Ishikawa (cell line): ENCODE results near the gene ACTR6.

Source experiments
- CEBPB ChIP-seq: IDR thresholded peaks from 2 replicates; pipeline ENCODE4 v1.6.1; 2012
- CREB1 ChIP-seq: IDR thresholded peaks from 2 replicates; pipeline ENCODE4 v1.6.1; 2012; ENCODE audit warnings: low read depth
- EGR1 ChIP-seq: IDR thresholded peaks from 2 replicates; pipeline ENCODE4 v1.6.1; 2012
- EP300 ChIP-seq: IDR thresholded peaks from 2 replicates; pipeline ENCODE4 v1.6.1; 2012; ENCODE audit warnings: borderline replicate concordance
- FOXM1 ChIP-seq: IDR thresholded peaks from 2 replicates; pipeline ENCODE4 v1.6.1; 2012; ENCODE audit warnings: low read depth, borderline replicate concordance
- NFIC ChIP-seq: IDR thresholded peaks from 2 replicates; pipeline ENCODE4 v1.6.1; 2012
- RAD21 ChIP-seq: IDR thresholded peaks from 2 replicates; pipeline ENCODE4 v1.6.1; 2012; ENCODE audit warnings: low read depth
- TAF1 ChIP-seq: IDR thresholded peaks from 2 replicates; pipeline ENCODE4 v1.6.1; 2012; ENCODE audit warnings: low read depth, mild to moderate bottlenecking
- TCF12 ChIP-seq: IDR thresholded peaks from 2 replicates; pipeline ENCODE4 v1.6.1; 2012; ENCODE audit warnings: low read depth
- TEAD4 ChIP-seq: IDR thresholded peaks from 2 replicates; pipeline ENCODE4 v1.6.1; 2012
- YY1 ChIP-seq: IDR thresholded peaks from 2 replicates; pipeline ENCODE4 v1.6.1; 2012; ENCODE audit warnings: low read depth
- ZBTB7A ChIP-seq: IDR thresholded peaks from 2 replicates; pipeline ENCODE4 v1.6.1; 2012; ENCODE audit warnings: low read depth
- TF ChIP-seq, protein P1 (sequence below): IDR thresholded peaks from 2 replicates; pipeline ENCODE4 v1.6.1; 2012; ENCODE audit warnings: low read depth, mild to moderate bottlenecking
- TF ChIP-seq, protein P2 (sequence below): IDR thresholded peaks from 2 replicates; pipeline ENCODE4 v1.6.1; 2012
- TF ChIP-seq, protein P3 (sequence below): IDR thresholded peaks from 2 replicates; pipeline ENCODE4 v1.6.1; 2012

The ACTR6 gene

DNA sequence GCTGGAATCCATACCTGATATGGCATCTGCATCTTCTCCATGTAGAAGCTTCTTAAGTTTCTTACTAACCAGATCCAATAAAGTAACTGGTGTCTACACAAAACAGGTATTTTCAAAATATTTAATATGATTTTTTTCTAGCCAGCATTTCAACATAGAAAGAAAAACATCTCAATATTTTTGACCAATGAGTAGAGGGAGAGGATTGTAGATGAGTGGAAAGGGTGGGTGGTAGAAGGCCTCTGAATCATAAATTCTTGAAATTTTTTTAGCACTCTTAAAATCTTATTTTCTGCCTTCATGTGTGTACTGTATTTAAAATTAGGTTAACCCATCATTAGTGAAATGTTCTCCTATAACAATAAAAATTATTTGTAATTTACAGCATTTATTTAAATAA lies 48.3 kb downstream of the ACTR6 start:
- no peak for TF ChIP-seq NFIC

DNA sequence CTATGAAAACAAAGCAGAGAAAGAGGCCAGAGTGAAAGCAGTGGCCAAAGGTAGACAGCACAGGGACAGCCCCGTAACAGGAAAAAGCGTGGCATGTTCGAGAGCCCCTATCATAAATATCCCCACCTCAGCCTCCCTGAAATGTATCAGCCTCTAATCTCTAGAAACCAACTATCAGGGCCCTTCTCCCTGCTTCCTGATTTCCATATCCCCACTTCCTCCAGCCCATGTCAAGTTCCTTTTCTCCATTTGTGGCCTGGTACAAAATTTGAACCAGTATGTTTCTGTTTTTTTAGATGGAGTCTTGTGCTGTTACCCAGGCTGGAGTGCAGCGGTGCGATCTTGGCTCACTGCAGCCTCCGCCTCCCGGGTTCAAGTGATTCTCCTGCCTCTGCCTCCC lies 49.3 kb downstream of the ACTR6 start:
- TF ChIP-seq ZBTB7A (no peak), RAD21 (no peak), EP300 (no peak), FOXM1 (no peak), NFIC (no peak), EGR1 (no peak), TCF12 (no peak), CREB1 (no peak), CEBPB (no peak), YY1 (no peak), TEAD4 (no peak), TAF1 (no peak)
- TF ChIP-seq, protein P1, sequence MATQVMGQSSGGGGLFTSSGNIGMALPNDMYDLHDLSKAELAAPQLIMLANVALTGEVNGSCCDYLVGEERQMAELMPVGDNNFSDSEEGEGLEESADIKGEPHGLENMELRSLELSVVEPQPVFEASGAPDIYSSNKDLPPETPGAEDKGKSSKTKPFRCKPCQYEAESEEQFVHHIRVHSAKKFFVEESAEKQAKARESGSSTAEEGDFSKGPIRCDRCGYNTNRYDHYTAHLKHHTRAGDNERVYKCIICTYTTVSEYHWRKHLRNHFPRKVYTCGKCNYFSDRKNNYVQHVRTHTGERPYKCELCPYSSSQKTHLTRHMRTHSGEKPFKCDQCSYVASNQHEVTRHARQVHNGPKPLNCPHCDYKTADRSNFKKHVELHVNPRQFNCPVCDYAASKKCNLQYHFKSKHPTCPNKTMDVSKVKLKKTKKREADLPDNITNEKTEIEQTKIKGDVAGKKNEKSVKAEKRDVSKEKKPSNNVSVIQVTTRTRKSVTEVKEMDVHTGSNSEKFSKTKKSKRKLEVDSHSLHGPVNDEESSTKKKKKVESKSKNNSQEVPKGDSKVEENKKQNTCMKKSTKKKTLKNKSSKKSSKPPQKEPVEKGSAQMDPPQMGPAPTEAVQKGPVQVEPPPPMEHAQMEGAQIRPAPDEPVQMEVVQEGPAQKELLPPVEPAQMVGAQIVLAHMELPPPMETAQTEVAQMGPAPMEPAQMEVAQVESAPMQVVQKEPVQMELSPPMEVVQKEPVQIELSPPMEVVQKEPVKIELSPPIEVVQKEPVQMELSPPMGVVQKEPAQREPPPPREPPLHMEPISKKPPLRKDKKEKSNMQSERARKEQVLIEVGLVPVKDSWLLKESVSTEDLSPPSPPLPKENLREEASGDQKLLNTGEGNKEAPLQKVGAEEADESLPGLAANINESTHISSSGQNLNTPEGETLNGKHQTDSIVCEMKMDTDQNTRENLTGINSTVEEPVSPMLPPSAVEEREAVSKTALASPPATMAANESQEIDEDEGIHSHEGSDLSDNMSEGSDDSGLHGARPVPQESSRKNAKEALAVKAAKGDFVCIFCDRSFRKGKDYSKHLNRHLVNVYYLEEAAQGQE, result no peak
- TF ChIP-seq, protein P2, sequence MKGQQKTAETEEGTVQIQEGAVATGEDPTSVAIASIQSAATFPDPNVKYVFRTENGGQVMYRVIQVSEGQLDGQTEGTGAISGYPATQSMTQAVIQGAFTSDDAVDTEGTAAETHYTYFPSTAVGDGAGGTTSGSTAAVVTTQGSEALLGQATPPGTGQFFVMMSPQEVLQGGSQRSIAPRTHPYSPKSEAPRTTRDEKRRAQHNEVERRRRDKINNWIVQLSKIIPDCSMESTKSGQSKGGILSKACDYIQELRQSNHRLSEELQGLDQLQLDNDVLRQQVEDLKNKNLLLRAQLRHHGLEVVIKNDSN, result no peak
- TF ChIP-seq, protein P3, sequence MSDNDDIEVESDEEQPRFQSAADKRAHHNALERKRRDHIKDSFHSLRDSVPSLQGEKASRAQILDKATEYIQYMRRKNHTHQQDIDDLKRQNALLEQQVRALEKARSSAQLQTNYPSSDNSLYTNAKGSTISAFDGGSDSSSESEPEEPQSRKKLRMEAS, result no peak

DNA sequence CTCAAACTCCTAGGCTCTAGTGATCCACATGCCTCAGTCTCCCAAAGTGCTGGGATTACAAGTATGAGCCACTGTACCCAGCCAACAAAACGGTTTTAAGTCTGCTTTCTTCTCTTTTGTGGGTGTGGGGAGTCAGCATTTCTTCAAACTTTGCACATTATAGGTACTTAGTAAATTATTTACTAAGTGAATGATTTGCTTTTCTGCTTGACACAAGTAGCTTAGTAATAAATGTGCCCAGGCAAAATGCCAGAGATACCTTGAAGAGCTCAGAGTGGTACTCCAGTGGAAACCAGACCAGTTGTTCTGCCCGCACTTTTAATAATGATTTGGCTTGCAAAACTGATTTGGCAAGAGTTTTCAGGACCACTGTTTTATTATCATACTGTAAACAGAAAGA lies 51.3 kb downstream of the ACTR6 start:
- TF ChIP-seq TAF1 (no peak), NFIC (no peak), RAD21 (no peak), TEAD4 (no peak), YY1 (no peak), TCF12 (no peak), EP300 (no peak), EGR1 (no peak), CREB1 (no peak), CEBPB (no peak), ZBTB7A (no peak), FOXM1 (no peak)
- TF ChIP-seq, protein P1, result no peak
- TF ChIP-seq, protein P3, result no peak
- TF ChIP-seq, protein P2, result no peak

DNA sequence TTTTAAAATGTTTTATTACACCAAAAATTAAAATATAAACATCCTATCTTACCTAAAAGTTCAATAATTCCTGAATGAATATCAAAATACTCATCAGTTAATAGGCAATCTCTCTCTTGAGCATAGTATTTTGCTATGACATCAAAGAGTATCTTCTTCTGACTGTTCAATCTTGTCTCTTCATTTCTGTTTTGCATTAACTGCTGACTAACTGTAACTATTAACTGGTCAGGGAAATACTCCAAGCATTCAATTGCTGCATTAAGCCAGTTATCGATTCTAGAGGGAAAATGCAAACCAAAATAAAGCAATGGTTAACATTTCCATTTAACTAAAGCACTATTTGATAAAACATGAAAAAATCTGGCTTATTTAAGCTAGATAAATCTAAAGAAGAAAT lies 52.8 kb downstream of the ACTR6 start:
- TF ChIP-seq EP300 (no peak), RAD21 (no peak), TAF1 (no peak), EGR1 (no peak), CREB1 (no peak), CEBPB (no peak), YY1 (no peak), FOXM1 (no peak)
- TF ChIP-seq, protein P2, result no peak
- TF ChIP-seq, protein P3, result no peak

DNA sequence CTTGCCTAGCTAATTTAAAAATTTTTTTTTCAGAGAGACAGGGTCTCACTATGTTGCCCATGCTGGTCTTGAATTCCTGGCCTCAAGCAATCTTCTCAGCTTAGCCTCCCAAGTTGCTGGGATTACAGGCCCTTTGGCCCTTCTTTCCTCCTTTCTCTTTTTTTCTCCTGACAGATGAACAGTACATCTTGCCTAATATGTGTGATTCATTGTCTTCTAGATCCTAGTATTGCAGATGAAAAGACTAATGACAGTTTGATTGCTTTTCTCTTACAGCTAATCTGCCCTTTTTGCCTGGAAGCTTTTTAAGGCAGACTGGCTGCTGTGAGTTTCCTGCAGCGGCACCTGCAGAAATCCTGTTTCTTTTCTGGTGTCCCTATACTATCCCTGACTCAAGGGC lies 54.3 kb downstream of the ACTR6 start:
- no peak for TF ChIP-seq TEAD4

DNA sequence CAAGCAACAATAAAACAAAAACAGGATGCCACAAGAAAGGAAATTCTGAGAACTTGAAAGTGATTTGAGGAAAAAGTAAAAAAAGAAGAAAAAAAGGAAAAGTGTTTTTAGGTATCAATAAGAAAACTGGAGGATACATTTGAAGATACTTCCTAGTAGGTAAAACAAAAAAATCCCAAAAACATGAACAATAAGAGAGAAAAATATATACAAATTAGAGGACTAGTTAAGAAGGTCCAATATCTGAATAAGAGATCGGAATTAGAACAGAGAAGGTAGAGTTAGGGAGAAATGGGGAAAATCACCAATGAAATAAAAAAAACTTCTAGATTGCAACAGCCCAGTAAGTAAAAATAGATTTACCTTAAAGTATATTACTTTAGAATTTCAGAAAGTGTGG lies 57.5 kb downstream of the ACTR6 start:
- TF ChIP-seq ZBTB7A, result no peak
